GM19395 (cell line): ENCODE results near the gene FBXL19.
"Not testable (repeated sequence)": the region's sequence is repeated elsewhere in the genome, so short reads cannot be mapped to it uniquely, and the experiment has no call there.

Source experiments
- ATAC-seq: cut with Tn5 transposase; IDR thresholded peaks from one replicate; pipeline ENCODE4 v1.9.1; 2021; ENCODE audit warnings: mild to moderate bottlenecking, moderate library complexity; ENCODE audit not compliant: unreplicated experiment

FBXL19 gene

GRCh38 chr16:30921748-30922419 lies 1.5 kb upstream of the FBXL19 start:
- peak; percentile 8 for ATAC-seq

- peak; percentile 75 for ATAC-seq
Observed at GRCh38 chr16:30922420-30922959, 882 bp upstream of the FBXL19 start.

GRCh38 chr16:30922960-30923535 lies 324 bp upstream of the FBXL19 start:
- peak; percentile 65 for ATAC-seq

GRCh38 chr16:30924076-30924912 lies 922 bp downstream of the FBXL19 start:
- no peak for ATAC-seq

GRCh38 chr16:30924913-30925631 lies 1.7 kb downstream of the FBXL19 start:
- no peak for ATAC-seq

GRCh38 chr16:30925632-30925987 lies 2.2 kb downstream of the FBXL19 start:
- ATAC-seq, result no peak

GRCh38 chr16:30925995-30926811 lies 2.8 kb downstream of the FBXL19 start:
- no peak for ATAC-seq

- ATAC-seq, result no peak
Observed at GRCh38 chr16:30926937-30927788, 3.8 kb downstream of the FBXL19 start.

GRCh38 chr16:30927789-30928378 lies 4.5 kb downstream of the FBXL19 start:
- no peak for ATAC-seq

GRCh38 chr16:30928390-30928789 lies 5.0 kb downstream of the FBXL19 start:
- no peak for ATAC-seq

- ATAC-seq, result no peak
Observed at GRCh38 chr16:30929167-30929566, 5.8 kb downstream of the FBXL19 start.

GRCh38 chr16:30930160-30930571 lies 6.8 kb downstream of the FBXL19 start:
- ATAC-seq, result no peak

GRCh38 chr16:30931068-30931650 lies 7.8 kb downstream of the FBXL19 start:
- no peak for ATAC-seq

GRCh38 chr16:30934827-30935557 lies 11.6 kb downstream of the FBXL19 start:
- ATAC-seq, result no peak

GRCh38 chr16:30937692-30938091 lies 14.3 kb downstream of the FBXL19 start:
- no peak for ATAC-seq

- not testable (repeated sequence) for ATAC-seq
Observed at GRCh38 chr16:30939571-30939970, 16.2 kb downstream of the FBXL19 start.

- peak; percentile 89 for ATAC-seq
Observed at GRCh38 chr16:30941600-30942425, 18.4 kb downstream of the FBXL19 start.
